KBM-7 (cell line): ENCODE data around the gene OR10G8.

Experiments
- DNase-seq: peaks from one replicate; pipeline ENCODE4 v3.0.0-alpha.2; 2015
- in situ Hi-C: fragments of 300-500 bp; cut with MboI; formaldehyde crosslinking; loops from 2 replicates; pipeline ENCODE4 v1.14.3; 2020; ENCODE audit warnings: low sequenced_read_pairs, low pct_unique_long_range_greater_than_20kb, mixed read lengths

The OR10G8 gene

DNA sequence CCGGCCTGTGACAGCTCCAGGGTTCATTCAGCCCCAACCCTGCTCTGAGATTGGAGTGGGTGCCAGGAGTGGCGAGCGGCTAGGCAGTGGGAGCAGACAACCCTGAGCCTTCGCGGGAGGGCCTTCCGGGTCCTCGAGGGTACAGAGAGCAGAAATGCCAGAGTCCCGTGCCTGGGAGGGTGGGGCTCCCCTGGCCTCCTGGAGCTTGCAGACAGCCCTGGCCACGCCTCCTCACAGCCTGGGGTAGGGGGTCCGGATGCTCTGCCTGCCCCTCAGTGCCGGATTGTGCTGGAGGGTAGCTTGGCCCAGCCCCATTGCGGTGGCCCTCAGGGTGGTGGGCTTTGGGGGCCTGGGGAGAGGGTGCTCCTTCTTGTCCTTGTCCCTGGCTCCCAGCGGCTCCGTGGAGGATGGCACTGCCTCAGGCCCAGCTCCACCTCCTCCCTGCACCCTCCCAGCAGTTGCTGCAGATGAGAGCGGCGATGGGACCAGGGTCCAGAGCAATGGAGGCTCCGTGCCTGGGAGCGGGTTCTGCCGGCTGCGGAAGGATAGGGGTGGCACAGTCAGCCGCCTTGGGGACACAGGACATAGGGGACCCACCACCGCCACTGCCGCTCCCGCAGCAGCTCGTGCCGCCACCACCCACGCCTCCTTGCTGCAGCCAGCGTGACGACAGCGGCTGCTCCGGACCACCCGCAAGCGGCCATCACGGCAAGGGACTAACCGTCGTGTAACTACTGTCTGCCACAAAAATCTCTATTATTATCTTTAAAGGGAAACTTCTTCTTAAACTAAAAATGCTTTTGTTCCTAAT, 49.4 kb downstream of the OR10G8 start:
- in situ Hi-C loops, result no loop called here
- no peak for DNase-seq

DNA sequence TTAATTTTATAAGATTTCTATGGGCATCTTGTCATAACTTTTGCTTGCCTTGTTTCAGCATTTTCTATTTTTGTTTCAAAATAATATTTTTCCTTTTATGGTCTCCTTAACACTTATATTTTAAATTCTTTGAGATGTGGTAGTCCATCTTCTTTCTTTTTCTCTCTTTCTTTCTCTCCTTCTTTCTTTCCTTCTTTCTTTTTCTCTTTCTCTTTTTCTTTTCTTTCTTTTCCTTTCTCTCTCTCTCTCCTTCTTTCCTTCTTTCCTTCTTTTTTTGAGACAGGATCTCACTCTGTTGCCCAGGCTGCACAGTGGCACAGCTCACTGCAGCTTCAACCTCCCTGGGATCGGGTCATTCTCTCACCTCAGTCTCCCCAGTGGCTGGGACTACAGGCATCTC, 50.7 kb downstream of the OR10G8 start:
- no peak for DNase-seq
- in situ Hi-C loops, result no loop called here

DNA sequence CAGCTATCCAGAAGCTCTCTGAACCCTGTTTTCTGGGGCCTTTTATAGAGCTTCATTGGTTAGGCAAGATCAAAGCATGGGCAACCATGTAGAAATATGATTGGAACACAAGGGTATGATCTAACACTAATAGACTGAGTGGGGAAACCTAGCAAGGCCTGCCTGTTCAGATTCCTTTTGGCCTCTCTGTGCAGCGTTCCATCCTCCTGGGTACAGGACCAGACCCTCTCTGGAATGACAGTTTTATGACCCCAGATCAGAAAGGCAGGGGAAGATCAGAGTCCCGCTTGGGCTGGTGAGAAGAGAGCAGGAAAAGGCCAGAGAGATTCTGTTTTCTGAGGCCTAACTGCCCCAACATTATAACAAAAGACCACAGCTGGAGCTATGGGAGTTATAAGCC, 52.0 kb downstream of the OR10G8 start:
- in situ Hi-C loops, result no loop called here
- no peak for DNase-seq

DNA sequence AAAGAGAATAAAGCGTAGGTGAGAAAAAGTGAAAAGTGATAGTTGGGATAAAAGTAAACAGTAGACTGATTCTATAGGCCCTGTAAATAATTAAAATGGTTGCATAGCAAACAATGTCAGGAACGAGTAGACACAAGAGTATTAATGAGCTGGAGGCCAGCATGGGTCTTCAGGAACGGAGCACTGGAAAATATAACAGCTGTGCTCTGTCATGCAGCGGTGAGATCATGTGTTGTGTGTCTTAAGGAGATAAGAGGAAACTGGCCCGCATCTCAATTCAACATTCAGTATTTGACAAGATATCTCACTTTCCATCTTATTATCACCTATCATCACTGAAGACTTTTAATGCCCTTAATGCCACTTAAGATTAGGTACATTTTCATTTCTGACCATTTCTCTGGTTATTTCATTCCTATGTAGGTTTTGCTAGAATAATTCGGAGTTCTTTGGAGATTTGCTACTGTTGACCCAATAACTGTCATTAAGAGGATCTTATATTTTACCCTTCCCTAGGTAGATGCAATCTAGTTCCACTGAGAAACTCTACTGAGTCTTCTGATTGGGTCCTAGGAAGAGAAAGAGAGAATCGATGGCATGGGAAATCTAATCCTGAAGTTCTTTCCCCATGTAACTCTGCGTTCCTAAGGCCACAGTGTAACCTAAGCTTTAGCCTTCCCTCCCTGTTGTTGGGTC, 53.2 kb downstream of the OR10G8 start:
- in situ Hi-C loops, result no loop called here
- no peak for DNase-seq
